Skin epidermis (tissue), 12 donors: ENCODE measurements around the gene ABCA12.

ENCODE experiments used
- H3K27ac ChIP-seq, 21 experiments: fragments of 200-600 bp; sonication (generic) in 11 of 21; one replicate each; pipeline ENCODE4 v1.5.0; 2020; ENCODE audit warnings: mild to moderate bottlenecking in 3 of 21, inconsistent platforms in 2 of 21, moderate library complexity in 2 of 21
- H3K4me3 ChIP-seq, 7 experiments: fragments of 200-600 bp; sonication (generic) in 2 of 7; one replicate each; pipeline ENCODE4 v1.5.0; 2020; ENCODE audit warnings: inconsistent platforms in 2 of 7, mild to moderate bottlenecking in 2 of 7, moderate library complexity in 1 of 7

ABCA12 gene

GRCh38 chr2:215137329-215137686 is 1.1 kb downstream of the ABCA12 start:
- Histone ChIP-seq H3K4me3 (peak overlapping the region; percentile 12 to 35 (median 21)), H3K27ac (peak overlapping the region in 20 of 21 experiments; percentile 4 to 89 (median 78))

GRCh38 chr2:215136669-215137328 is 1.6 kb downstream of the ABCA12 start:
- Histone ChIP-seq H3K27ac (peak overlapping the region in 18 of 21 experiments; percentile 23 to 89 (median 78)), H3K4me3 (peak overlapping the region; percentile 13 to 35 (median 21))

GRCh38 chr2:215120401-215120800 is 18.0 kb downstream of the ABCA12 start:
- no peak overlapping the region for H3K4me3 ChIP-seq
- no peak overlapping the region for H3K27ac ChIP-seq

- no peak overlapping the region for H3K4me3 ChIP-seq
- H3K27ac ChIP-seq = no peak overlapping the region
These were observed 18.6 kb downstream of the ABCA12 start for GRCh38 chr2:215119847-215120246.

- Histone ChIP-seq H3K4me3 (no peak overlapping the region), H3K27ac (no peak overlapping the region)
These were observed 27.5 kb downstream of the ABCA12 start for GRCh38 chr2:215110918-215111317.

GRCh38 chr2:215107216-215108056 is 31.0 kb downstream of the ABCA12 start:
- Histone ChIP-seq H3K4me3 (no peak overlapping the region), H3K27ac (peak overlapping the region in 13 of 21 experiments; percentile 2 to 74 (median 56))

- Histone ChIP-seq H3K4me3 (no peak overlapping the region), H3K27ac (peak overlapping the region in 15 of 21 experiments; percentile 15 to 76 (median 48))
These were observed 32.6 kb downstream of the ABCA12 start for GRCh38 chr2:215105607-215106354.

GRCh38 chr2:215104226-215104625 is 34.2 kb downstream of the ABCA12 start:
- peak overlapping the region in 9 of 21 experiments; percentile 15 to 59 (median 27) for H3K27ac ChIP-seq
- H3K4me3 ChIP-seq = no peak overlapping the region

GRCh38 chr2:215098875-215099274 is 39.6 kb downstream of the ABCA12 start:
- H3K27ac ChIP-seq = no peak overlapping the region
- H3K4me3 ChIP-seq = no peak overlapping the region

- no peak overlapping the region for H3K27ac ChIP-seq
These were observed 54.3 kb downstream of the ABCA12 start for GRCh38 chr2:215084080-215084479.

GRCh38 chr2:215083146-215083545 is 55.3 kb downstream of the ABCA12 start:
- Histone ChIP-seq H3K27ac (no peak overlapping the region), H3K4me3 (no peak overlapping the region)

More at GRCh38 chr2:215084080-215084479, 54.3 kb downstream of the ABCA12 start:
- no peak overlapping the region for H3K4me3 ChIP-seq

GRCh38 chr2:215082446-215082845 is 56.0 kb downstream of the ABCA12 start:
- Histone ChIP-seq H3K4me3 (no peak overlapping the region), H3K27ac (no peak overlapping the region)

- no peak overlapping the region for H3K4me3 ChIP-seq
These were observed 57.9 kb downstream of the ABCA12 start for GRCh38 chr2:215080545-215080944.

GRCh38 chr2:215071676-215072075 is 66.8 kb downstream of the ABCA12 start:
- Histone ChIP-seq H3K4me3 (no peak overlapping the region), H3K27ac (no peak overlapping the region)

More at GRCh38 chr2:215080545-215080944, 57.9 kb downstream of the ABCA12 start:
- no peak overlapping the region for H3K27ac ChIP-seq

- H3K27ac ChIP-seq = no peak overlapping the region
- no peak overlapping the region for H3K4me3 ChIP-seq
These were observed 70.0 kb downstream of the ABCA12 start for GRCh38 chr2:215068399-215068798.

- no peak overlapping the region for H3K4me3 ChIP-seq
- no peak overlapping the region for H3K27ac ChIP-seq
These were observed 72.3 kb downstream of the ABCA12 start for GRCh38 chr2:215066124-215066523.

GRCh38 chr2:215063526-215063925 is 74.9 kb downstream of the ABCA12 start:
- H3K4me3 ChIP-seq = no peak overlapping the region
- no peak overlapping the region for H3K27ac ChIP-seq

GRCh38 chr2:215060861-215061536 is 77.4 kb downstream of the ABCA12 start:
- no peak overlapping the region for H3K27ac ChIP-seq

GRCh38 chr2:215059724-215060123 is 78.7 kb downstream of the ABCA12 start:
- Histone ChIP-seq H3K4me3 (no peak overlapping the region), H3K27ac (no peak overlapping the region)

More at GRCh38 chr2:215060861-215061536, 77.4 kb downstream of the ABCA12 start:
- no peak overlapping the region for H3K4me3 ChIP-seq

GRCh38 chr2:215055891-215056290 is 82.5 kb downstream of the ABCA12 start:
- no peak overlapping the region for H3K27ac ChIP-seq

More at GRCh38 chr2:215055891-215056290, 82.5 kb downstream of the ABCA12 start:
- H3K4me3 ChIP-seq = no peak overlapping the region
